PC-3 (cell line): ENCODE results near the gene DNER. TPM values are rescaled to one million over a fixed set of nuclear protein-coding genes. Genes with fewer than 3 reads are reported as not detected.

Experiments
- ATAC-seq: fragments of 200-7000 bp; cut with Tn5 transposase; 2 replicates; pipeline ENCODE4 v1.9.1; 2020; ENCODE audit warnings: mild to moderate bottlenecking, moderate library complexity
- BruUV-seq: library from RNA; stranded (reverse); fragments of 400-500 nt; replicated peaks from 2 replicates; lab custom pipeline; 2021; lab: Mats Ljungman, UMichigan
- CTCF ChIA-PET: fragments of 300-600 bp; sonication (Branson Sonifier 250); formaldehyde crosslinking; loops from one replicate; lab custom pipeline; 2022; ENCODE audit warnings: antibody characterized with exemption; lab: Charles Lee
- POLR2A ChIA-PET: fragments of 300-600 bp; sonication (Branson Sonifier 250); formaldehyde crosslinking; loops from one replicate; lab custom pipeline; 2022; ENCODE audit warnings: antibody characterized with exemption; ENCODE audit not compliant: unreplicated experiment; lab: Charles Lee
- DNase-seq: peaks from one replicate; pipeline ENCODE4 v3.0.0-alpha.2; 2015
- H2AFZ ChIP-seq: fragments of 300-600 bp; sonication (generic); 2 replicates; pipeline ENCODE4 v1.6.0; 2016; ENCODE audit warnings: antibody characterized with exemption, low read length
- H3F3A ChIP-seq: fragments of 300-600 bp; sonication (generic); one replicate; pipeline ENCODE4 v1.6.0; 2017; ENCODE audit warnings: antibody characterized with exemption, low read length, control low read depth, mild to moderate bottlenecking; ENCODE audit not compliant: unreplicated experiment
- H3K27ac ChIP-seq: fragments of 300-600 bp; sonication (generic); 2 replicates; pipeline ENCODE4 v1.5.1; 2016; ENCODE audit warnings: mild to moderate bottlenecking, low read length
- H3K27me3 ChIP-seq: fragments of 300-600 bp; sonication (generic); 2 replicates; pipeline ENCODE4 v1.6.1; 2016; ENCODE audit warnings: low read length, mixed read lengths
- H3K36me3 ChIP-seq: fragments of 300-600 bp; sonication (generic); 2 replicates; pipeline ENCODE4 v1.6.1; 2016; ENCODE audit warnings: low read depth, mixed run types, low read length, mixed read lengths
- H3K4me1 ChIP-seq: fragments of 300-600 bp; sonication (generic); 2 replicates; pipeline ENCODE4 v1.5.1; 2016; ENCODE audit warnings: low read length; ENCODE audit not compliant: insufficient read depth
- H3K4me2 ChIP-seq: fragments of 300-600 bp; sonication (generic); 2 replicates; pipeline ENCODE4 v1.6.0; 2016; ENCODE audit warnings: low read length
- H3K4me3 ChIP-seq: fragments of 300-600 bp; sonication (generic); 2 replicates; pipeline ENCODE4 v1.5.1; 2016; ENCODE audit warnings: mild to moderate bottlenecking, low read length, mixed read lengths
- H3K79me2 ChIP-seq: fragments of 300-600 bp; sonication (generic); 2 replicates; pipeline ENCODE4 v1.6.1; 2017; ENCODE audit warnings: low read length, mixed read lengths
- H3K9ac ChIP-seq: fragments of 300-600 bp; sonication (generic); 2 replicates; pipeline ENCODE4 v1.6.0; 2016; ENCODE audit warnings: mild to moderate bottlenecking, low read length
- H3K9me2 ChIP-seq: fragments of 300-600 bp; sonication (generic); replicated peaks from 2 replicates; pipeline ENCODE4 v1.6.1; 2016; ENCODE audit warnings: mixed run types, low read length, mixed read lengths
- H3K9me3 ChIP-seq: fragments of 300-600 bp; sonication (generic); 2 replicates; pipeline ENCODE4 v1.6.1; 2016; ENCODE audit warnings: low read length, mixed read lengths
- H4K20me1 ChIP-seq: fragments of 300-600 bp; sonication (generic); 2 replicates; pipeline ENCODE4 v1.6.1; 2016; ENCODE audit warnings: low read length, mixed read lengths
- EZH2 ChIP-seq: fragments of 300-600 bp; sonication (generic); IDR thresholded peaks from one replicate; pipeline ENCODE4 v1.6.1; 2017; ENCODE audit warnings: antibody characterized with exemption, mild to moderate bottlenecking, low read length; ENCODE audit not compliant: unreplicated experiment
- EZH2phosphoT487 ChIP-seq: fragments of 300-600 bp; sonication (generic); IDR thresholded peaks from 2 replicates; pipeline ENCODE4 v1.6.1; 2018; ENCODE audit warnings: mild to moderate bottlenecking, antibody characterized with exemption, low read length, borderline replicate concordance
- intact Hi-C: fragments of 100-400 bp; cut with micrococcal nuclease; formaldehyde crosslinking; loops from 2 replicates; pipeline ENCODE4 v1.9.0; 2023
- total RNA-seq: library from RNA; depleted of rRNA; stranded (reverse); fragments of >200 nt; gene quantifications from 2 replicates; pipeline ENCODE4 v1.2.3, GENCODE V29; 2014
- TF ChIP-seq, protein P1 (sequence below): fragments of 300-600 bp; sonication (generic); conservative IDR thresholded peaks from 2 replicates; pipeline ENCODE4 v1.5.1; 2017; ENCODE audit warnings: antibody characterized with exemption, low read depth, mild to moderate bottlenecking, low read length

Gene DNER
- total RNA-seq, 1 experiment from 2014 or later = 1.1 TPM

DNA sequence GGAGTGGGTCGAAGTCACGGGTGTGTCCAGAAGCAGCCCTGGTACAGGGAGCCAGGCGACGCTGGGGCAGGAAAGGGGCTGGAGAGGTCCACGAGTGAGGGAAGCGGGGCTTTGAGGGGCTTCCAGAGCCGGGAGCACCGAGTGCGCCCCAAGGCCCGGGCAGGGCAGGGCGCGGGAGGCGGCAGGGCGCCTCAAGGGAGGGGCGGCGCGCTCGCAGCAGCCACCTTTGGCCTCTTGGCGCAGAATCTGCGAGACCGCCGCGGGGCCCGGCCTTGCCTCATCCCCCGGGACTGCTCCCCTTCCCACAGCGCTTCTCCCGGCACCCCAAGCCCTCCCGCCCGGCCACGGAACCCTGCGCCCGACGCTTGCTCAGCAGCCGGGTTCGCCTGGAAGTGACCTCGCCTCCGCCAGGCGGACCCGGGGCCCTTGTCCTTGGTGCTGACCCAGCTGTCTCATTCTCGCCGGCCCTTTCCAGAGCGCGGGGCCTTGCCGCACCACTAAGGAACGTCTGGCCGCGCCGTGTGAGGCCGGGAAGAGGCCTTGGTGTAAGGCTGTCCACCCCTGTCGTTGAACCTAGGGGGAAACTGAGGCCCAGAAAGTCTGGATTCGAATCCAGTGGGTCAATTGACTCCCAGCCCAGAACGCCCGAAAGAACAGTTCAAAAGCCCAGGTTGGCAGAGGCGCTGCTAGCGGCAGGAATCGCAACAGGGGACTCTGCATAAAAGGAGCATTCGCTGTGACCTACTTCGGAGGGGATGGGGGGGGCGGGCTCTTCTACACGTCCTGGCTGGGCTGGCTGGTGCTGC is 584 bp upstream of the DNER start:
- H3K36me3 ChIP-seq = no peaks in the 10 kb centered on the region
- intact Hi-C loops = loop anchor here (5.0 to 10.0 kb wide), 3 partner anchors 73 to 1820 kb away; no protein-coding TSS in a partner anchor
- DNase-seq = peak; percentile 55
- no peak for TF ChIP-seq EZH2
- TF ChIP-seq EZH2phosphoT487 = no peak
- TF ChIP-seq, protein P1, sequence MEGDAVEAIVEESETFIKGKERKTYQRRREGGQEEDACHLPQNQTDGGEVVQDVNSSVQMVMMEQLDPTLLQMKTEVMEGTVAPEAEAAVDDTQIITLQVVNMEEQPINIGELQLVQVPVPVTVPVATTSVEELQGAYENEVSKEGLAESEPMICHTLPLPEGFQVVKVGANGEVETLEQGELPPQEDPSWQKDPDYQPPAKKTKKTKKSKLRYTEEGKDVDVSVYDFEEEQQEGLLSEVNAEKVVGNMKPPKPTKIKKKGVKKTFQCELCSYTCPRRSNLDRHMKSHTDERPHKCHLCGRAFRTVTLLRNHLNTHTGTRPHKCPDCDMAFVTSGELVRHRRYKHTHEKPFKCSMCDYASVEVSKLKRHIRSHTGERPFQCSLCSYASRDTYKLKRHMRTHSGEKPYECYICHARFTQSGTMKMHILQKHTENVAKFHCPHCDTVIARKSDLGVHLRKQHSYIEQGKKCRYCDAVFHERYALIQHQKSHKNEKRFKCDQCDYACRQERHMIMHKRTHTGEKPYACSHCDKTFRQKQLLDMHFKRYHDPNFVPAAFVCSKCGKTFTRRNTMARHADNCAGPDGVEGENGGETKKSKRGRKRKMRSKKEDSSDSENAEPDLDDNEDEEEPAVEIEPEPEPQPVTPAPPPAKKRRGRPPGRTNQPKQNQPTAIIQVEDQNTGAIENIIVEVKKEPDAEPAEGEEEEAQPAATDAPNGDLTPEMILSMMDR = no peak
- BruUV-seq = no TSS peak
- peak overlapping the region; percentile 89 for H3K4me2 ChIP-seq
- ATAC-seq = peak; percentile 78
- no peak overlapping the region for H3K27ac ChIP-seq
- H3F3A ChIP-seq = no peaks in the 10 kb centered on the region
- H3K4me1 ChIP-seq = peaks cover 6% of the 10 kb centered on the region; the same call in 1 of the 2 replicates
- no peaks in the 10 kb centered on the region for H3K9me2 ChIP-seq
- ChIA-PET CTCF (no interaction called here), POLR2A (no interaction called here)
- H3K9ac ChIP-seq = no peak overlapping the region
- H3K9me3 ChIP-seq = no peaks in the 10 kb centered on the region
- no peaks in the 10 kb centered on the region for H4K20me1 ChIP-seq
- H3K79me2 ChIP-seq = no peaks in the 10 kb centered on the region
- H3K27me3 ChIP-seq = peaks cover 36% of the 10 kb centered on the region
- H3K4me3 ChIP-seq = peak overlapping the region; percentile 66
- H2AFZ ChIP-seq = peak overlapping the region; percentile 55

DNA sequence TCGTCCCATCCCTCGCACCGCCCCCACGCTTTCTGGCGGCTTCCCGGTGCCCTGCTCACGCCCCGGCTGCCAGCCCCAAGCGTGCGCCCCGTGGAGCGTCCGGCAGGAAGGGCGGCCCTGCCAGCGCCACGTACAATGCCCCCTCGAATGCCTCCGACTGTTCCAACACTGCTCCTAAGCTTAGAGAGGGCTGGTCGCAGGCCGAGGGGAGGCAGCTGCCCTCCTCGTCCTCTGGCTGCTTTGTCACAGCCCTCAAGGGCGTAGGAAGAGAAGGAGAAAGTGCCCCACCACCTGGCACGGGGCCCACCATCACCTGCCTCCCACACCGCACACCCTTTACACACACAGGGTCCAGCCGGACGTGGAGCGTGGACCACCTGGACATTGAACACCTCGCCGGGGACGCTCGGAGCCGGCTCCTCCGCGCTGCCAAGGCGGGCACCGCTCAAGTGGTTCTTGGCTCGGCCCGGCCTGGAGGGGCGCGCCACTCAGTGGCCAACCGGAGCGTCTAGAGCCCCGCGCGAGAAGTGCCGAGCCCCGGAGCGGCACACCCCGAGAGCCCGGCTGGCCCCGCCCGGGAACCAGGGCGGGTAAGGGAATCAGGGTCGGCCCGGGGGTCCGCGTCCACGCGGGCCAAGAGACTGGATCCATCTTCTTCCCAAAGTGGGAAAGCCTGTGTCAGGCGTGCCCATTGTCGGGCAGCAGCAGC is 830 bp downstream of the DNER start:
- no peaks in the 10 kb centered on the region for H3K36me3 ChIP-seq
- peaks cover 6% of the 10 kb centered on the region; the same call in 1 of the 2 replicates for H3K4me1 ChIP-seq
- no TSS peak for BruUV-seq
- no peaks in the 10 kb centered on the region for H4K20me1 ChIP-seq
- peak overlapping the region; percentile 86 for H3K4me2 ChIP-seq
- no peaks in the 10 kb centered on the region for H3K9me3 ChIP-seq
- intact Hi-C loops = loop anchor here (10.0 kb wide), 2 partner anchors 369 to 1819 kb away; no protein-coding TSS in a partner anchor
- TF ChIP-seq EZH2 = peak; percentile 91
- TF ChIP-seq, protein P1 = peak; percentile 18; the same call in 1 of the 2 replicates
- no peak for TF ChIP-seq EZH2phosphoT487
- peaks cover 50% of the 10 kb centered on the region for H3K27me3 ChIP-seq
- POLR2A ChIA-PET = no interaction called here
- peak overlapping the region; percentile 65 for H3K4me3 ChIP-seq
- CTCF ChIA-PET = no interaction called here
- no peaks in the 10 kb centered on the region for H3K9me2 ChIP-seq
- H3K9ac ChIP-seq = no peak overlapping the region
- H3K79me2 ChIP-seq = no peaks in the 10 kb centered on the region
- H3K27ac ChIP-seq = no peak overlapping the region
- 0 out of 2 replicates have a peak, but pooled peaks have one; percentile 13 for ATAC-seq
- peak; percentile 16 for DNase-seq
- H3F3A ChIP-seq = no peaks in the 10 kb centered on the region
- peak overlapping the region; percentile 42 for H2AFZ ChIP-seq
